ENCODE measurements around the gene COPZ1. TPM values are rescaled to one million over a fixed set of nuclear protein-coding genes. Genes with fewer than 3 reads are reported as not detected.

COPZ1 gene
- total and polyA plus RNA-seq, 4 experiments from 2014 or later = 81.6 to 200 (median 121) TPM

DNA sequence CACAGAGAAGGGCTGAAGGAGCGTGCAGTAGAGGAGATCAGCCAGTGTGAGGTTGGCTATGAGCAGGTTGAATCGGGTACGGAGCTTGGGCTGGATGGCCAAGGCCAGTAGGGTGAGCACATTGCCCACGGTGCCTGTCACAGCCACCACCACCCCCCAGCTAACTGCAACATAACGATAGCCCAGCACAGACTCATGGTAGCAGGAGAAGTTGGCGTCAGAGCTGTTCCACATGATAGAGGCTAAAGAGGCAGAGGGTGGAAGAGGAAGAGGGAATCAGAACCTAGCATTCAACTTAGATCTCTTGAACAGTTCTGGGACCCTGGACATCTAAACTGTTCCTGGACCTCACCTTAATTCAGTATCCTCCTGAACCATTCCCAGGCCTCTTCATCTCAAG, 38.7 kb downstream of the COPZ1 start:
- Mint-ChIP-seq H3K36me3 (no peaks in the 10 kb centered on the region), H3K4me3 (peak overlapping the region in 1 of 8 donors; percentile 51), H3K9me3 (no peaks in the 10 kb centered on the region), H3K27me3 (peaks cover 0 to 3% of the 10 kb centered on the region in 2 donors), H3K4me1 (peaks cover 22 to 41% (median 30%) of the 10 kb centered on the region in 4 donors), H3K27ac (peak overlapping the region in 4 of 7 donors; percentile 55 to 84 (median 64))
- DNase-seq = no peak
- H3K4me1 ChIP-seq (ENCODE audit: insufficient read depth, low read length) = peaks cover 38% of the 10 kb centered on the region
- H3K27me3 ChIP-seq (ENCODE audit: insufficient read depth, low read length) = no peaks in the 10 kb centered on the region
- ChIA-PET POLR2A (ENCODE audit: partially characterized antibody) (interaction anchor here (0.7 to 1.2 kb wide), 2 partner anchors 84 to 147 kb away, joined by 3 to 4 read pairs; partner anchors contain the start of gene CBX5), CTCF (ENCODE audit: partially characterized antibody) (interaction anchor here (1.9 to 6.6 kb wide), 7 partner anchors 16 to 148 kb away, joined by 7 to 110 read pairs (median 17); partner anchors contain the start of gene COPZ1)
- H3K27ac ChIP-seq (ENCODE audit: low read depth, low read length) = no peak overlapping the region
- H3K36me3 ChIP-seq (ENCODE audit: insufficient read depth, low read length) = no peaks in the 10 kb centered on the region
- H3K4me3 ChIP-seq (ENCODE audit: low read length in 2 of 2) = no peak overlapping the region
- H3K9me3 ChIP-seq (ENCODE audit: control insufficient read depth in 1 of 2, low read length in 2 of 2) = no peaks in the 10 kb centered on the region
- intact Hi-C loops (cut with micrococcal nuclease) = no loop called here

DNA sequence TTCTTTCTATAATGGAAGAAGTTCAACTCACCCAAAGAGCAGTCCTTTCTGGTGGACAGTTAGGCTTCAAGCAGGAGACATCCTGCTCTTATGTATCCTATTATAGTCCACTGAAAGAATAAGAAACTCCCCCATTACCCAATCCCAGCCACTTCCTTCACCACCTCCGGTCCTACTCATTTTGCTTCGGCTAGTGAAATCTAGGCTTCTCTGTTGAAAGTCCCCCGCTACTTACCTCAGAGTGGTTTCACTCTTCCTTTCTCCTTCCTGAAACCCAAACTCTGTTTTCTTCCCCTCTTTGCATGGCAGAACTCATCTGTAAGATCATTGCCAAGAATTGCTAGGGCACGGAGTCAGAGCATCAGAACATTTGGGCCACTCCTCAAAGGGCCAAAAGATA, 39.5 kb downstream of the COPZ1 start, which contains the start of gene GPR84:
Gene GPR84, minus strand, starts transcription at position 74 of the 400 bp plus-strand sequence. CDS start 635 bp downstream, outside the sequence.
- no peaks in the 10 kb centered on the region for H3K27me3 ChIP-seq (ENCODE audit: insufficient read depth, low read length)
- no peaks in the 10 kb centered on the region for H3K9me3 ChIP-seq (ENCODE audit: control insufficient read depth in 1 of 2, low read length in 2 of 2)
- no peak within 1 kb of the TSS for H3K4me3 ChIP-seq (ENCODE audit: low read length in 2 of 2)
- Mint-ChIP-seq H3K27me3 (peaks cover 0 to 3% of the 10 kb centered on the region in 2 donors), H3K4me1 (peaks cover 26 to 49% (median 38%) of the 10 kb centered on the region in 4 donors), H3K36me3 (no peaks in the 10 kb centered on the region), H3K27ac (peak within 1 kb of the TSS; percentile 27 to 84 (median 62)), H3K9me3 (no peaks in the 10 kb centered on the region), H3K4me3 (peak within 1 kb of the TSS in 5 of 8 donors; percentile 6 to 56 (median 13))
- CTCF ChIA-PET (ENCODE audit: partially characterized antibody) = no interaction called here
- H3K36me3 ChIP-seq (ENCODE audit: insufficient read depth, low read length) = no peaks in the 10 kb centered on the region
- POLR2A ChIA-PET (ENCODE audit: partially characterized antibody) = no interaction called here
- peak in 2 of 5 donors; percentile 22 to 29 for DNase-seq
- no peak within 1 kb of the TSS for H3K27ac ChIP-seq (ENCODE audit: low read depth, low read length)
- intact Hi-C loops (cut with micrococcal nuclease) = no loop called here
- H3K4me1 ChIP-seq (ENCODE audit: insufficient read depth, low read length) = peaks cover 44% of the 10 kb centered on the region

DNA sequence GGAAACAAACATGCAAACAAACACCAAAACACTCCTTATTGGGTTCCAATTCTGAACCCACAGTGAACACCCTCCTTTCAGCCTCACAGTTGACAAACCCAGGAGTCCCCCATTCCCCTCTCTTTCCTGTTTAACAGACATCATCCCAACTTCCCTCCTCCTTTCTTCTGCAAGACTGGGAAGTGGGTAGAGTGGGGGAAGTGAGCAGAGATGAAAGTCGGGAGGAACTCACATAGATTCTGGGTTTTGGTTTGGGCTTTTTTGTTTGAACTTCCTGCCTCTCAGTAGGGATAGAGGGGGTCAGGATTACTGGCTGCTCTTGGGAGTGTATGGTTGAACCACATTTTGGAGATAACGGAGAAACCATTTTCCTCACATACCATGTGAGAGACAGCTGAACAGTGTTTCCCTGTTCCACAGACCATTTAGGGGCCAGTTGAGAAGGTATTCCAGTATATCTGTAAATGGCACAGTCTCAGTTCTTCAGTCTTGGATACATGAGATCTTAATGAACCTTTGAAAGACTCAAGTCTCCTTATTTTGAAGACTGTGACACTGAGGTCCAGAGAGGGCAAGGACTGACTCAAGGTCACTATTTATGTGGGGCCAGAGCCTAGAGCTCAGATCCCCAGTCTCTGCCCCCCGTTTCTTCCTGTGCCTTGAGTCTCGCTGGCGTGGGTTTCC, 43.2 kb downstream of the COPZ1 start:
- intact Hi-C loops (cut with micrococcal nuclease) = loop anchor here (1.0 to 2.0 kb wide), 7 partner anchors 9 to 154 kb away; partner anchors contain the start of gene COPZ1
- Histone ChIP-seq H3K27ac (ENCODE audit: low read depth, low read length) (peak overlapping the region; percentile 37), H3K27me3 (ENCODE audit: insufficient read depth, low read length) (no peaks in the 10 kb centered on the region), H3K4me1 (ENCODE audit: insufficient read depth, low read length) (peaks cover 40% of the 10 kb centered on the region), H3K36me3 (ENCODE audit: insufficient read depth, low read length) (no peaks in the 10 kb centered on the region), H3K4me3 (ENCODE audit: low read length in 2 of 2) (peak overlapping the region in 1 of 2 donors; percentile 27), H3K9me3 (ENCODE audit: control insufficient read depth in 1 of 2, low read length in 2 of 2) (no peaks in the 10 kb centered on the region)
- Mint-ChIP-seq H3K27ac (peak overlapping the region; percentile 30 to 86 (median 79)), H3K36me3 (no peaks in the 10 kb centered on the region), H3K4me1 (peaks cover 24 to 58% (median 37%) of the 10 kb centered on the region in 4 donors), H3K4me3 (peak overlapping the region in 7 of 8 donors; percentile 63 to 90 (median 74)), H3K27me3 (peaks cover 0 to 3% of the 10 kb centered on the region in 2 donors), H3K9me3 (no peaks in the 10 kb centered on the region)
- DNase-seq = no peak
- CTCF ChIA-PET (ENCODE audit: partially characterized antibody) = interaction anchor here (0.8 to 4.5 kb wide), 33 partner anchors 9 to 153 kb away, joined by 3 to 71 read pairs (median 5); partner anchors contain the start of gene COPZ1
- POLR2A ChIA-PET (ENCODE audit: partially characterized antibody) = interaction anchor here (0.6 to 2.4 kb wide), 14 partner anchors 9 to 614 kb away, joined by 3 to 17 read pairs (median 4); partner anchors contain the start of genes CBX5 and HNRNPA1

DNA sequence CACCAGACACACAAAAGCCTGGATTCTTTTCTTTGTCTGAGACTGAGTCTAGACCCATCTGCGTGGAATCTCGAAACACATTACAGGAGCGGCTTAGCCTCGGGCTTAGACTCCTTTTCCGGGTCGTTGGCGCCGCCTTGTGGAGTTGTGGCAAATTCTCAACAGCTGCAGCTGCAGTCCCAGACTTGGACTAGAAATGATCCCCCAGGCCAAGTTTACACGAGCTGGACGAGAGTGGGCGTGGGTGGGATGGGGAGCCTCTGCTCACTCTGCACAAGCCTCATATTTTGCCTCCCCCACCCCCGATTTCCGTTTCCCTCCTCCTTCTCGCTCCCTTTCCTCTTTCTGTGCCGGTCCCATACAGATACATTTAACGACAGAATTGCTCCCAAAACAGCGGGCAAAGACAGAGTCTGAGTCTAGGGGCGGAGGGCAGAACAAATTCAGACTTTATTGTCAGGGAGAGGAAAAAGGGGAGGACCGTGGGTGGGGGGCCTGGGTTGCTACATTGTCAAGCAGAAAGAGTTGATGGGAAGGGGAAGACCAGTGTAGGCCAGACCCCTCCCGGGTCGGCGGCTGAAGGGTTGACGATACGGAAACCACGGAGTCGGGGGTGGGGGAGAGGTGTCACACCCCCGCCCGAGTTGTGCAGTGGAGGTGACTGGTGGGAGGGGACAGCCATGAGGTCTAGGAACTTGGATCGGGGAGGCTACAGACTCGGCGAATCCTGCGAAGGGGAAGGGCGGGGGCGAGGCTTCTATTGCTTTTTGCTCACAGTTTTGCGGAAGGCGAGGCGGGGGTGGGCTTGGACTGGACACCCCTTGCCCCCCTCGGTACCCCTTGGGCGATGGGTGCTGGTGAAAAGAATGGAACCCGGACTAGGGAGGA, 44.0 kb downstream of the COPZ1 start:
- Histone ChIP-seq H3K4me1 (ENCODE audit: insufficient read depth, low read length) (peaks cover 33% of the 10 kb centered on the region), H3K4me3 (ENCODE audit: low read length in 2 of 2) (peak overlapping the region in 1 of 2 donors; percentile 27), H3K27ac (ENCODE audit: low read depth, low read length) (peak overlapping the region; percentile 37), H3K9me3 (ENCODE audit: control insufficient read depth in 1 of 2, low read length in 2 of 2) (no peaks in the 10 kb centered on the region), H3K36me3 (ENCODE audit: insufficient read depth, low read length) (no peaks in the 10 kb centered on the region), H3K27me3 (ENCODE audit: insufficient read depth, low read length) (no peaks in the 10 kb centered on the region)
- ChIA-PET POLR2A (ENCODE audit: partially characterized antibody) (interaction anchor here (0.6 to 2.4 kb wide), 15 partner anchors 10 to 614 kb away, joined by 3 to 17 read pairs (median 4); partner anchors contain the start of genes CBX5 and HNRNPA1), CTCF (ENCODE audit: partially characterized antibody) (interaction anchor here (0.6 to 4.5 kb wide), 34 partner anchors 10 to 154 kb away, joined by 3 to 71 read pairs (median 4); partner anchors contain the start of gene COPZ1)
- intact Hi-C loops (cut with micrococcal nuclease) = loop anchor here (1.0 to 2.0 kb wide), 7 partner anchors 10 to 155 kb away; partner anchors contain the start of gene COPZ1
- Mint-ChIP-seq H3K27ac (peak overlapping the region; percentile 30 to 86 (median 79)), H3K4me1 (peaks cover 20 to 50% (median 31%) of the 10 kb centered on the region in 4 donors), H3K27me3 (peaks cover 0 to 3% of the 10 kb centered on the region in 2 donors), H3K36me3 (no peaks in the 10 kb centered on the region), H3K4me3 (peak overlapping the region; percentile 63 to 90 (median 76)), H3K9me3 (no peaks in the 10 kb centered on the region)
- peak; percentile 81 to 88 (median 84) for DNase-seq

DNA sequence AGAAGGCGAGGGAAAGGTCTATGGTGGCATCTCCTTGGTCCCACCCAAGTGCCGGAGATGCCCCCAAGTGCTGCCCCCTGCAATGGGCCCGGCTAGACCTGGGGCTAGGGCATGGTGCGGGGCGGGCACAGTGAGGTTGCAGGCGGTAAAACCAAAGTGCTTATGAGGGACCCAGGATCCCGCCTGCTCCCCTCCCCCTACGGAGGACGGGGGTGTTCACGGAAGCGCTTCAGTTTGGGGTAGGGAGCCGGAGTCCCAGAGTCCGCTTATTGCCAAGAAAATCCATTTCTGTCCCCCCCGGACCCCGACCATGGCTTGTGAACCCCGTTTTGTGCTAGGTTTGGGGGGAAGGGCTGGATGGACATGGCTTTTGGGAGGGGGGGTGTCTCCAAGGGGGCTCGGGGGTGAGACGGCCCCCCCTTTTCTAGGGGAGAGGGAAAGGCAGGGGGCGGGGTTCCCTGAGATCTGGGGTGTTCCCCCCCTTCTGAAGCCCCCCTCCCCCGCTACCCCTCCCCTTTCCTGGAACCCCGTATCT, 44.7 kb downstream of the COPZ1 start:
- H3K27ac Mint-ChIP-seq = peak overlapping the region in 2 of 7 donors; percentile 30 to 86
- peaks cover 0 to 3% of the 10 kb centered on the region in 2 donors for H3K27me3 Mint-ChIP-seq
- no peak for DNase-seq
- ChIA-PET CTCF (ENCODE audit: partially characterized antibody) (interaction anchor here (1.0 to 3.4 kb wide), 7 partner anchors 11 to 157 kb away, joined by 4 to 41 read pairs (median 5); partner anchors contain the start of gene COPZ1), POLR2A (ENCODE audit: partially characterized antibody) (no interaction called here)
- Histone ChIP-seq H3K27ac (ENCODE audit: low read depth, low read length) (no peak overlapping the region), H3K4me3 (ENCODE audit: low read length in 2 of 2) (no peak overlapping the region), H3K4me1 (ENCODE audit: insufficient read depth, low read length) (peaks cover 26% of the 10 kb centered on the region), H3K36me3 (ENCODE audit: insufficient read depth, low read length) (no peaks in the 10 kb centered on the region), H3K9me3 (ENCODE audit: control insufficient read depth in 1 of 2, low read length in 2 of 2) (no peaks in the 10 kb centered on the region), H3K27me3 (ENCODE audit: insufficient read depth, low read length) (no peaks in the 10 kb centered on the region)
- no peaks in the 10 kb centered on the region for H3K9me3 Mint-ChIP-seq
- peaks cover 13 to 43% (median 24%) of the 10 kb centered on the region in 4 donors for H3K4me1 Mint-ChIP-seq
- intact Hi-C loops (cut with micrococcal nuclease) = loop anchor here (2.0 kb wide), 1 partner anchor 45 kb away; the partner anchor contains the start of gene COPZ1
- peak overlapping the region in 6 of 8 donors; percentile 56 to 90 (median 73) for H3K4me3 Mint-ChIP-seq
- no peaks in the 10 kb centered on the region for H3K36me3 Mint-ChIP-seq

DNA sequence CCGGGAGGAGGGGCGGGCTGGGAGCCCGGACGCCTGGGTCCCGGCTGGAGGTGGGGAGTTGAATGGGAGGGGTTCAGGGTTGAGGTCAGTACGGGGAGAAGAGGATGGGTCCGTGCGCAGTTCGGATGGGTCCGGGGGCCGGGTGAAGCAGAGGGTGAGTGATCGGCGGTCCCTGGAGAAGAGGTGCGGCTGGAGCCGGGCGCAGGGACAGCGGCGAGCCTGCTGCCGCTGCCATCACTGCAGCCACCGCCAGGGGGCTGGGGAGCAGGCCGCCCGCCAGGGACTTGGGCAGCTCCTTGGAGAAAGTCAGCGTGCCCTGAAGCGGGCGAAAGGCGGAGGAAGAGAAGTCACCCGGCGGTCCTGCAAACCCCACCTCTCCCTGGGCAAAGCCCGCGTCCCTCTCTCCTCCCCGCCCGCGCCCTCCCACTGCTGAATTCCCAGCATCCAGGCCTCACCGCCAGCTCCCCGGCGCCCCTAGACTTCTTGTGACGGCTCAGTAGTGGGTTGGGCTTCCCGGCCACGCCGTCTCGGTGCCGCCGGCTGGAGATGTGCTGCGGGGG, 45.3 kb downstream of the COPZ1 start:
- CTCF ChIA-PET (ENCODE audit: partially characterized antibody) = interaction anchor here (0.8 to 3.4 kb wide), 15 partner anchors 11 to 157 kb away, joined by 3 to 41 read pairs (median 4); partner anchors contain the start of gene COPZ1
- POLR2A ChIA-PET (ENCODE audit: partially characterized antibody) = interaction anchor here (1.4 kb wide), 2 partner anchors 9 to 90 kb away, joined by 4 to 6 read pairs; partner anchors contain the start of genes CBX5 and HNRNPA1
- Mint-ChIP-seq H3K36me3 (no peaks in the 10 kb centered on the region), H3K4me1 (peaks cover 13 to 42% (median 21%) of the 10 kb centered on the region in 4 donors), H3K4me3 (peak overlapping the region in 2 of 8 donors; percentile 20 to 68), H3K9me3 (no peaks in the 10 kb centered on the region), H3K27ac (no peak overlapping the region), H3K27me3 (peaks cover 0 to 3% of the 10 kb centered on the region in 2 donors)
- Histone ChIP-seq H3K36me3 (ENCODE audit: insufficient read depth, low read length) (no peaks in the 10 kb centered on the region), H3K4me3 (ENCODE audit: low read length in 2 of 2) (no peak overlapping the region), H3K27me3 (ENCODE audit: insufficient read depth, low read length) (no peaks in the 10 kb centered on the region), H3K9me3 (ENCODE audit: control insufficient read depth in 1 of 2, low read length in 2 of 2) (no peaks in the 10 kb centered on the region), H3K27ac (ENCODE audit: low read depth, low read length) (no peak overlapping the region), H3K4me1 (ENCODE audit: insufficient read depth, low read length) (peaks cover 23% of the 10 kb centered on the region)
- no peak for DNase-seq
- intact Hi-C loops (cut with micrococcal nuclease) = no loop called here

Data from CD4-positive, alpha-beta memory T cell (primary cell).